Measurements from ENCODE around the gene SULT4A1.

DNA sequence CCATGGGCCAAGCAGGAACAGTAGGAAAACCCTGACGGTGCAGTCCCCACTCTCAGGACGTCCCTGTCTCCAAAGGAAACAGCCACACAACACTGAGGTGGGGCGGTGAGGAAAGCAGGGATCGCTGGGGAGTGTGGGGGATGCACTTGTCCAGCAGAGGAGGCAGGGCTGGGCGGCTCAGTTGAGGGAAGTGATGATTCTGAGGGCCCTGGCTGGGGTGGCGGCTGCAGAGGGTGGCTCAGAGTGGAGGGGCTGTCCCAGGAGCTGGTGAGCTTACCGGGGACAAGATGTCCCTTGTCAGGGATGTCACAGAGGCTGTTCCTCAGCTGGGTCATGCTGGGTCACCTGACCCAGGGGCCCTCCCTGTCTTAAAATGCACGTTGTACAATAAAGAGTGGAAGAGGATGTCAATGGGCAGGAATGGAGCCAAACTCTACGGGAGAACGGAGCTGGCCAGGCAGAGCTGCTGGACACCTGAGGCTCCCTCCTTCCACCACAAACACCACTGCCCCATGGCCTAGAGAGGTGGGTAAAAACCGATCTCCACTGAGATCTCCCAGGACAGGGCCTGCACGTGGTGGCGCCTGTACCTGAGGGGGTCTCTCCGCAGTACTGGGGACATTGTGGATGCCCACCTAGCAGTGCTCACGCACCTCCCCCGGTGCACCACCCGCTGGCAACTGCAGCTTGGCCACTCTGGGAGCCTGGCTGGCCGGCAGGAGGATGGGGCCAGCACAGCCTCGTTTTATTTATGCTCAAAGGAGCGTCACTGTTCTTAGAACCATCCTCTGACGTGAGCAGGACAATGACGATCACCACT lies 40.5 kb downstream of the SULT4A1 start:
- TF ChIP-seq FOSL2 (IDR thresholded peaks at IDR 0.05; ENCODE audit: borderline replicate concordance, low read depth): no peak
- TF ChIP-seq, protein P1, sequence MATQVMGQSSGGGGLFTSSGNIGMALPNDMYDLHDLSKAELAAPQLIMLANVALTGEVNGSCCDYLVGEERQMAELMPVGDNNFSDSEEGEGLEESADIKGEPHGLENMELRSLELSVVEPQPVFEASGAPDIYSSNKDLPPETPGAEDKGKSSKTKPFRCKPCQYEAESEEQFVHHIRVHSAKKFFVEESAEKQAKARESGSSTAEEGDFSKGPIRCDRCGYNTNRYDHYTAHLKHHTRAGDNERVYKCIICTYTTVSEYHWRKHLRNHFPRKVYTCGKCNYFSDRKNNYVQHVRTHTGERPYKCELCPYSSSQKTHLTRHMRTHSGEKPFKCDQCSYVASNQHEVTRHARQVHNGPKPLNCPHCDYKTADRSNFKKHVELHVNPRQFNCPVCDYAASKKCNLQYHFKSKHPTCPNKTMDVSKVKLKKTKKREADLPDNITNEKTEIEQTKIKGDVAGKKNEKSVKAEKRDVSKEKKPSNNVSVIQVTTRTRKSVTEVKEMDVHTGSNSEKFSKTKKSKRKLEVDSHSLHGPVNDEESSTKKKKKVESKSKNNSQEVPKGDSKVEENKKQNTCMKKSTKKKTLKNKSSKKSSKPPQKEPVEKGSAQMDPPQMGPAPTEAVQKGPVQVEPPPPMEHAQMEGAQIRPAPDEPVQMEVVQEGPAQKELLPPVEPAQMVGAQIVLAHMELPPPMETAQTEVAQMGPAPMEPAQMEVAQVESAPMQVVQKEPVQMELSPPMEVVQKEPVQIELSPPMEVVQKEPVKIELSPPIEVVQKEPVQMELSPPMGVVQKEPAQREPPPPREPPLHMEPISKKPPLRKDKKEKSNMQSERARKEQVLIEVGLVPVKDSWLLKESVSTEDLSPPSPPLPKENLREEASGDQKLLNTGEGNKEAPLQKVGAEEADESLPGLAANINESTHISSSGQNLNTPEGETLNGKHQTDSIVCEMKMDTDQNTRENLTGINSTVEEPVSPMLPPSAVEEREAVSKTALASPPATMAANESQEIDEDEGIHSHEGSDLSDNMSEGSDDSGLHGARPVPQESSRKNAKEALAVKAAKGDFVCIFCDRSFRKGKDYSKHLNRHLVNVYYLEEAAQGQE (IDR thresholded peaks at IDR 0.05; ENCODE audit: low read depth, low read length): no peak
- TF ChIP-seq, protein P2, sequence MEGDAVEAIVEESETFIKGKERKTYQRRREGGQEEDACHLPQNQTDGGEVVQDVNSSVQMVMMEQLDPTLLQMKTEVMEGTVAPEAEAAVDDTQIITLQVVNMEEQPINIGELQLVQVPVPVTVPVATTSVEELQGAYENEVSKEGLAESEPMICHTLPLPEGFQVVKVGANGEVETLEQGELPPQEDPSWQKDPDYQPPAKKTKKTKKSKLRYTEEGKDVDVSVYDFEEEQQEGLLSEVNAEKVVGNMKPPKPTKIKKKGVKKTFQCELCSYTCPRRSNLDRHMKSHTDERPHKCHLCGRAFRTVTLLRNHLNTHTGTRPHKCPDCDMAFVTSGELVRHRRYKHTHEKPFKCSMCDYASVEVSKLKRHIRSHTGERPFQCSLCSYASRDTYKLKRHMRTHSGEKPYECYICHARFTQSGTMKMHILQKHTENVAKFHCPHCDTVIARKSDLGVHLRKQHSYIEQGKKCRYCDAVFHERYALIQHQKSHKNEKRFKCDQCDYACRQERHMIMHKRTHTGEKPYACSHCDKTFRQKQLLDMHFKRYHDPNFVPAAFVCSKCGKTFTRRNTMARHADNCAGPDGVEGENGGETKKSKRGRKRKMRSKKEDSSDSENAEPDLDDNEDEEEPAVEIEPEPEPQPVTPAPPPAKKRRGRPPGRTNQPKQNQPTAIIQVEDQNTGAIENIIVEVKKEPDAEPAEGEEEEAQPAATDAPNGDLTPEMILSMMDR (IDR thresholded peaks at IDR 0.05): no peak

All from SK-N-SH (cell line).